Stomach (tissue), 9 donors: ENCODE measurements around the gene SFN. TPM values are rescaled to one million over a fixed set of nuclear protein-coding genes. Genes with fewer than 3 reads are reported as not detected.

Experiments
- DNase-seq, 2 donors: peaks; one replicate each; pipeline versions ENCODE4 v3.0.0 to v3.0.0-alpha.2; 2013 to 2019
- H3K27ac ChIP-seq, 5 donors: fragments of 200-600 bp in 4 of 5; sonication (generic) in 4 of 5; one replicate each; pipeline ENCODE4 v1.5.1; 2013 to 2019; ENCODE audit warnings: mild to moderate bottlenecking in 1 of 5, moderate library complexity in 1 of 5
- H3K27me3 ChIP-seq, 3 donors: fragments of 200-600 bp; sonication (generic); one replicate each; pipeline ENCODE4 v1.5.1; 2017 to 2019; ENCODE audit warnings: mixed run types in 1 of 3
- H3K36me3 ChIP-seq, 4 donors: fragments of 200-600 bp; sonication (generic); 1 replicate in 3 of 4; 2 replicates in 1 of 4; pipeline ENCODE4 v1.5.1; 2016 to 2019
- H3K4me1 ChIP-seq, 4 donors: fragments of 200-600 bp; sonication (generic); one replicate each; pipeline ENCODE4 v1.5.1; 2016 to 2019
- H3K4me3 ChIP-seq, 4 donors: fragments of 200-600 bp; sonication (generic) in 3 of 4; one replicate each; pipeline ENCODE4 v1.5.1; 2016 to 2019; ENCODE audit warnings: mild to moderate bottlenecking in 1 of 4
- H3K9me3 ChIP-seq, 4 donors: fragments of 200-600 bp; sonication (generic); one replicate each; pipeline ENCODE4 v1.5.1; 2016 to 2019
- EP300 ChIP-seq: sonication (generic); formaldehyde crosslinking; IDR thresholded peaks from one replicate; pipeline ENCODE4 v1.6.1; 2017; ENCODE audit warnings: antibody characterized with exemption
- POLR2A ChIP-seq, 4 donors: fragments of 450-650 bp; IDR thresholded peaks; one replicate each; pipeline ENCODE4 v1.6.1; 2016; ENCODE audit warnings: antibody characterized with exemption in 4 of 4, control low read depth in 2 of 4, mild to moderate bottlenecking in 1 of 4, moderate library complexity in 1 of 4
- POLR2AphosphoS5 ChIP-seq, 3 donors: sonication (generic); formaldehyde crosslinking; IDR thresholded peaks; one replicate each; pipeline ENCODE4 v1.6.1; 2016; ENCODE audit warnings: antibody characterized with exemption in 3 of 3
- WGBS, 5 donors: extraction: QIAGEN DNeasy Blood & Tissue Kit in 3 of 5; methylation state at CpG; one replicate each; pipeline versions ENCODE4 v1.1.5 to v1.1.7; 2013 to 2018; 5-methylcytosine and 5-hydroxymethylcytosine counted together
- intact Hi-C: fragments of 100-400 bp; cut with DNase I; formaldehyde crosslinking; loops from one replicate; pipeline ENCODE4 v1.15.1; 2023; ENCODE audit warnings: low total_unique reads
- polyA plus RNA-seq, 3 donors: library from polyadenylated mRNA; stranded (reverse); fragments of 200-250 nt; gene quantifications; one replicate each; pipeline ENCODE4 v1.2.3, GENCODE V29; 2013
- total RNA-seq, 5 donors: library from RNA; depleted of rRNA; stranded (reverse); fragments of >200 nt; gene quantifications; one replicate each; pipeline versions ENCODE4 v1.1.0 to v1.2.3, GENCODE V29; 2014 to 2016
- TF ChIP-seq, protein P1 (sequence below), 7 experiments: fragments of 450-650 bp in 4 of 7; fragments of 200-600 bp in 3 of 7; sonication (generic) in 3 of 7; IDR thresholded peaks; one replicate each; pipeline ENCODE4 v1.5.1; 2016 to 2019; ENCODE audit warnings: antibody characterized with exemption in 7 of 7, control low read depth in 2 of 7, mild to moderate bottlenecking in 1 of 7
- donor health status: healthy with polysubstance abuse.
- donor health status: Bipolar disorder and iron deficiency.
- donor health status: healthy.

The SFN gene
- total and polyA plus RNA-seq, 8 donors, result 17.4 to 410 (median 81.2) TPM

DNA sequence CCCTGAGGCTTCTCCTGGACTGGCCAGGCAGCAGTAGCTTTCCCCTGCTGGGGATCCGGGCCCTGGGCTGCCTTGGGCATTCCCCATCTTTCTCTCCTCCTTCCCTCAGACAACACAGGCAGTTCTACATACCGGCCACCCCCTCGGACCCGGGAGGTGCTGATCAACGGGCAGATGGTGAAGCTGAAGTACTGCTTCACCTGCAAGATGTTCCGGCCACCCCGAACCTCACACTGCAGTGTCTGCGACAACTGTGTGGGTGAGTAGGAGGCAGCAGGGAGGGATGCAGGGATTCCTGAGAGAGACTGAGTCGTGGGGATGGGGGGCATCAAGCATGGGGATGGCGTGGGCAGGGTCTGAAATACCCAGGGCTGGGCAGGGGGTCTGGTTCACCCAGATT, 14.4 kb upstream of the SFN start:
- TF ChIP-seq EP300, result no peak
- TF ChIP-seq, protein P1, sequence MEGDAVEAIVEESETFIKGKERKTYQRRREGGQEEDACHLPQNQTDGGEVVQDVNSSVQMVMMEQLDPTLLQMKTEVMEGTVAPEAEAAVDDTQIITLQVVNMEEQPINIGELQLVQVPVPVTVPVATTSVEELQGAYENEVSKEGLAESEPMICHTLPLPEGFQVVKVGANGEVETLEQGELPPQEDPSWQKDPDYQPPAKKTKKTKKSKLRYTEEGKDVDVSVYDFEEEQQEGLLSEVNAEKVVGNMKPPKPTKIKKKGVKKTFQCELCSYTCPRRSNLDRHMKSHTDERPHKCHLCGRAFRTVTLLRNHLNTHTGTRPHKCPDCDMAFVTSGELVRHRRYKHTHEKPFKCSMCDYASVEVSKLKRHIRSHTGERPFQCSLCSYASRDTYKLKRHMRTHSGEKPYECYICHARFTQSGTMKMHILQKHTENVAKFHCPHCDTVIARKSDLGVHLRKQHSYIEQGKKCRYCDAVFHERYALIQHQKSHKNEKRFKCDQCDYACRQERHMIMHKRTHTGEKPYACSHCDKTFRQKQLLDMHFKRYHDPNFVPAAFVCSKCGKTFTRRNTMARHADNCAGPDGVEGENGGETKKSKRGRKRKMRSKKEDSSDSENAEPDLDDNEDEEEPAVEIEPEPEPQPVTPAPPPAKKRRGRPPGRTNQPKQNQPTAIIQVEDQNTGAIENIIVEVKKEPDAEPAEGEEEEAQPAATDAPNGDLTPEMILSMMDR (IDR thresholded peaks at IDR 0.05), result no peak
- no peak for TF ChIP-seq POLR2AphosphoS5 (IDR thresholded peaks at IDR 0.05)
- no peak for TF ChIP-seq POLR2A (IDR thresholded peaks at IDR 0.05)
- DNase-seq, result no peak
- peaks cover 46 to 88% (median 85%) of the 10 kb centered on the region in 4 donors for H3K36me3 ChIP-seq
- H3K4me3 ChIP-seq, result no peak overlapping the region
- no peaks in the 10 kb centered on the region for H3K27me3 ChIP-seq
- intact Hi-C loops, result no loop called here
- no peaks in the 10 kb centered on the region for H3K9me3 ChIP-seq
- 84 to 94% (median 92%) methylated on average over 10 of the region's 10 CpGs for WGBS, 5 donors
- peak overlapping the region; percentile 28 to 82 (median 77) for H3K27ac ChIP-seq
- peaks cover 0 to 33% (median 13%) of the 10 kb centered on the region in 4 donors for H3K4me1 ChIP-seq

DNA sequence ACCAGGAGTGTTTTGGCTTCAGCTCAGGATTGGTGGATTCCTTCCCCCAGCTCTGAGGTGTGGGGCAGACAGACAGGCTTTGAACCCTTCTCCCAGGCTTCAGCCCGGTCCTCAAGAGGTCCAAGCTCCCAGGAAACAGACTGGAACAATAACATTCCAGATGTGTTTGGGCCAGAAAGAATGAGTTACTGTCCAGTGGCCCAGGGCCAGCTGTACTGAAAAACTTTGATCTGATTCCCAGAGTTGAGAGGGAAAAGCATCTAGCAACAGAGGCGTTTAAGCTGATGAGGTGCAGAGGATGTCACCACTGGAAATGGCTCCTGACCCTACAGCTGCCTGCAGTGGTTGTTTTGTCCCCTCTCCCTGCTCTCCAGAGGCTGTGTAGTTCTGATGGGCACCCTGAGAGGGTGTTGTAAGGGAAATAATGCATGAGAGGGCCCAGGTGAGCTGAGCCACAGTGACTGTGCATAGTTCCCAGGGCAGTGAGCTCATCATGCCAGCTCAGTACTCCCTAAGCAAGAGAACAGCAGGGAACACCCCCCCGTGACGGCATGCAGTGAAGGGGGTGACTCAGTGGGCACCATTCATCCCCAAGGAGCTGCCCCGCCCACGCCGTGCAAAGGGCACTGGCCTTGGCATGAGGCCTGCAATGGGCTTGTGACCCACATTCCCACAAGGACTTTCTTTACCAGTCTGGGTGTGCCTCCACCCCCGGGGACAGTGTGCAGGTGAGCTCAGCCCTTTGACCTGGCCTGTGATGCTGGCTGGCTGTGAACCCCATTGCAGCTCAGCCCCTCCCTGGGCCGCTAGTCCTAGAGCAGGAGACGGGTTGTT, 13.8 kb upstream of the SFN start:
- intact Hi-C loops, result no loop called here
- WGBS, 5 donors, result 38 to 61% (median 45%) methylated on average over 9 to 10 of the region's 10 CpGs

DNA sequence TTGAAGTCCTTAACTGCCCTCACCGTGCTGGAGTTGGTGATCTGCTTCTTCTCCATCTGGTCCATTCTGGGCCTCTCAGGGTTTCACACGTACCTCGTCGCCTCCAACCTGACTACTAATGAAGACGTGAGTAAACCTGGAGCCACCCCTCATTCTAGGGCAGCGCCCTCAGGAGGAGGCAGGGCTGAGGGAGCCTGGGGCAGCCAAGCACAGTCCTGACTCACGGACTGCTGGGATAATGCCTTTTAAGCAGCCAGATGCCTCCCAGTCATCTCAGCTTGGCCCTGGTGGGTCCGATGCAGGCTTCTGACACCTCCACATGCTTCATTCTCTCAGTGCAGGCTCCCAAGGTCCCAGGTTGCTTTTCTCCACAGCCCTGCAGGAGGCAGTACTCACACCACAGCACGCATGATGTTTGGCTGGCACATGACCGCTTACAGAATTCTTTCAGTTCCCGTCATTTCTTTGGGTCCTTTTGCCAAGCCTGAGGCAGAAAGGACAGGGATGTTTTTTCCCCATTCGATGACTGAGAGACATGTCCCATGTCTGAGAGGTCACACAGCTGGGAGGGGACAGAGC, 11.8 kb upstream of the SFN start:
- intact Hi-C loops, result no loop called here
- Histone ChIP-seq H3K27me3 (no peaks in the 10 kb centered on the region), H3K4me3 (no peak overlapping the region), H3K27ac (no peak overlapping the region), H3K36me3 (peaks cover 45 to 99% (median 98%) of the 10 kb centered on the region in 4 donors), H3K9me3 (no peaks in the 10 kb centered on the region), H3K4me1 (peaks cover 0 to 49% (median 13%) of the 10 kb centered on the region in 4 donors)
- TF ChIP-seq, protein P1 (IDR thresholded peaks at IDR 0.05), result no peak
- no peak for TF ChIP-seq EP300
- TF ChIP-seq POLR2A (IDR thresholded peaks at IDR 0.05), result no peak
- no peak for TF ChIP-seq POLR2AphosphoS5 (IDR thresholded peaks at IDR 0.05)
- WGBS, 5 donors, result 83 to 88% (median 87%) methylated on average over 12 of the region's 12 CpGs
- no peak for DNase-seq

More for the DNA sequence above, 13.8 kb upstream of the SFN start:
- H3K27ac ChIP-seq, result peak overlapping the region; percentile 28 to 82 (median 77)
- H3K4me3 ChIP-seq, result no peak overlapping the region
- peak in 2 of 3 donors; percentile 58 to 88 for TF ChIP-seq POLR2AphosphoS5 (IDR thresholded peaks at IDR 0.05)
- TF ChIP-seq, protein P1 (IDR thresholded peaks at IDR 0.05), result no peak
- DNase-seq, result peak; percentile 75 to 88
- no peaks in the 10 kb centered on the region for H3K9me3 ChIP-seq
- peaks cover 46 to 88% (median 85%) of the 10 kb centered on the region in 4 donors for H3K36me3 ChIP-seq
- peaks cover 0 to 36% (median 13%) of the 10 kb centered on the region in 4 donors for H3K4me1 ChIP-seq
- no peaks in the 10 kb centered on the region for H3K27me3 ChIP-seq

DNA sequence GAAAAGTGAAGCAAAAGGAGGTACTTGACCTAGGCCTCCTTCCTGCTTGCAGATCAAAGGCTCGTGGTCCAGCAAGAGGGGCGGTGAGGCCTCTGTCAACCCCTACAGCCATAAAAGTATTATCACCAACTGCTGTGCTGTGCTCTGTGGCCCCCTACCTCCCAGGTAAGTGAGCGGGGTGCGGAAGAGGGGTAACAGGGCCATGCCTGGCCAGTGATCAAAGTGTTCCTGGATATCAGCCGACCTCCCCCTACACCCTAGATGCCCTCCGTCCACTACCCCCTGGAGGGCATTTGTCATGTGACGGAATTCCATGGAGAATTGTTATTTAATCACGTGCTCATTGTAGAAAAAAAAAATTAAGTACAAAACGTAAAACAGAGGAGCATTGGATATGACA, 10.2 kb upstream of the SFN start:
- Histone ChIP-seq H3K9me3 (no peaks in the 10 kb centered on the region), H3K27ac (no peak overlapping the region), H3K4me1 (peaks cover 0 to 49% (median 13%) of the 10 kb centered on the region in 4 donors), H3K27me3 (no peaks in the 10 kb centered on the region), H3K4me3 (no peak overlapping the region), H3K36me3 (peaks cover 45 to 100% (median 100%) of the 10 kb centered on the region in 4 donors)
- no peak for DNase-seq
- no peak for TF ChIP-seq EP300
- WGBS, 5 donors, result 65 to 76% (median 75%) methylated on average over 9 of the region's 9 CpGs
- intact Hi-C loops, result no loop called here
